Activated CD4-positive, alpha-beta T cell treated with anti-CD3 and anti-CD28 coated beads, Interleukin-2, amount 10 ng/mL, durations not matched to agents 24 days and 14 days (primary cell): ENCODE measurements around the gene IFITM2. TPM values are rescaled to one million over a fixed set of nuclear protein-coding genes. Genes with fewer than 3 reads are reported as not detected.
"Not testable (repeated sequence)": the region's sequence is repeated elsewhere in the genome, so short reads cannot be mapped to it uniquely, and the experiment has no call there.

ENCODE experiments used
- DNase-seq: peaks from one replicate; pipeline ENCODE4 v3.0.0; 2022
- H3K27ac Mint-ChIP-seq: one replicate; pipeline ENCODE4 v1.8.0; 2022; ENCODE audit warnings: mild to moderate bottlenecking, mixed read lengths
- H3K27me3 Mint-ChIP-seq: one replicate; pipeline ENCODE4 v1.8.0; 2022; ENCODE audit warnings: mixed read lengths
- H3K36me3 Mint-ChIP-seq: one replicate; pipeline ENCODE4 v1.8.0; 2022; ENCODE audit warnings: low read depth, mild to moderate bottlenecking, mixed read lengths
- H3K4me1 Mint-ChIP-seq: one replicate; pipeline ENCODE4 v1.8.0; 2021; ENCODE audit warnings: mixed read lengths
- H3K4me3 Mint-ChIP-seq: one replicate; pipeline ENCODE4 v1.8.0; 2022; ENCODE audit warnings: mild to moderate bottlenecking, moderate library complexity, mixed read lengths
- H3K9me3 Mint-ChIP-seq: one replicate; pipeline ENCODE4 v1.8.0; 2021; ENCODE audit warnings: mixed read lengths
- intact Hi-C: fragments of 100-400 bp; cut with micrococcal nuclease; formaldehyde crosslinking; loops from one replicate; pipeline ENCODE4 v1.15.1; 2023
- total RNA-seq: library from RNA; stranded (reverse); gene quantifications from 2 replicates; pipeline ENCODE4 v1.2.3, GENCODE V29; 2022

The IFITM2 gene
- total RNA-seq, 1 donor from 2014 or later: 659 TPM

DNA sequence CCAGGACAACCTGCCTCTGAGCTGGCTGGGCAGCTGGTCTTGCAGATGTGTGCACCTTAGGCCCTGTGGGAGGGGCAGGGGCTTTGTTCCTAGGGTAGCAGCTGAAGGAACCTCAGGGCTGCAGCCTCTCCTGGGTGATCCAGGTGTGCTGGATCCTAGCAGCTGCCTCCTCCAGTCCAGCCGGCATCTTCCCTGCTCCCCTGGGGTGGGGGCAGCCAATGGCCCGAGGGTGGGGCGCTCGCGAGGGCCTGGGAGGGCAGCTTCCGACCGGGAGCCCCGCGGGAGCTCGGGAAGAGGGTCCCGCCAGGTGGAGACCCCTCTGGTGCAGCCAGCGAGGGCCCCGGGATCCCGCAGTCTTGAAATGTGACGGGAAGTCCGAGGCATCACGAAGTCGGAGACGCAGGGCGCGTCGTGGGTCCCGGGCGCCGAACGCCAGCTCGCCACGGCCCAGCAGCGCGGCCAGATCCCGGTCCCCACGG, 7.9 kb downstream of the IFITM2 start:
- H3K27ac Mint-ChIP-seq: peak overlapping the region; percentile 98
- H3K36me3 Mint-ChIP-seq: peaks cover 48% of the 10 kb centered on the region
- no peak for DNase-seq
- no peaks in the 10 kb centered on the region for H3K27me3 Mint-ChIP-seq
- peak overlapping the region; percentile 96 for H3K4me3 Mint-ChIP-seq
- peaks cover 39% of the 10 kb centered on the region for H3K4me1 Mint-ChIP-seq
- no peaks in the 10 kb centered on the region for H3K9me3 Mint-ChIP-seq
- intact Hi-C loops: loop anchor here (2.0 kb wide), 1 partner anchor 135 kb away; the partner anchor contains the start of gene PTDSS2

DNA sequence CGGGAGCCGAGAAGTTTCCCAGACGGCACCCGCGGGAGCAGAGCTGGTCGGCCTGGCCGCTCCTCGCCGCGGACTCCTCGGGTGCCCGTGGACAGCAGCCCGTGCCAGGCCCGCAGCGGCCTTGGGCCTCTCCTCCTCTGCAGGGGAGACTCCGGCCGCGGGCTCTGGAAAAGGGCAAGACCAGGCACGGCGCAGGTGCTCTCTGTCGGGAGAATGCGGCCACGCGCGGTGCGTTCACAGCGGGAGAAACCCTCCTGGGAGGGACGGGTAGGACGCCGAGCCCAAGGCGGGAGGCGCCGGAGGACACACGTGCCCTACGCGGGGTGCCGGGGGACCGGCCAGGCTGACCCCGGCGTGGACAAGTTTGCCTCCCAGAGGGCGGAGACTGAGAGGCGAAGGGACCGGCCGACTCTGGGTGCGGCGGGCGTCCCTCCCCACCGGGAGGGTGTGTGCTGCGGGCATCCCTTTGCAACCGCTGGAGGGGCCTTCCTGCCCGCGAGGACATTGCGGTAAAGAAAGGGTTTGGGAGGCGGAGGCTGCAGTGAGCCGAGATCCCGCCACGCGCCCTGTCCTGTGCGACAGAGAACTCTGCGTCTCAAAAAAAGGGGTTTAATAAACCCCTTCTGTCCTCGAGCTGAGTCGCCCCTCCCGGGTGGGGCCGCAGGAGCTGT, 8.6 kb downstream of the IFITM2 start:
- peak; percentile 87 for DNase-seq
- Mint-ChIP-seq H3K27ac (peak overlapping the region; percentile 96), H3K4me3 (peak overlapping the region; percentile 95), H3K36me3 (peaks cover 49% of the 10 kb centered on the region), H3K4me1 (peaks cover 41% of the 10 kb centered on the region), H3K9me3 (no peaks in the 10 kb centered on the region), H3K27me3 (no peaks in the 10 kb centered on the region)
- intact Hi-C loops: no loop called here

DNA sequence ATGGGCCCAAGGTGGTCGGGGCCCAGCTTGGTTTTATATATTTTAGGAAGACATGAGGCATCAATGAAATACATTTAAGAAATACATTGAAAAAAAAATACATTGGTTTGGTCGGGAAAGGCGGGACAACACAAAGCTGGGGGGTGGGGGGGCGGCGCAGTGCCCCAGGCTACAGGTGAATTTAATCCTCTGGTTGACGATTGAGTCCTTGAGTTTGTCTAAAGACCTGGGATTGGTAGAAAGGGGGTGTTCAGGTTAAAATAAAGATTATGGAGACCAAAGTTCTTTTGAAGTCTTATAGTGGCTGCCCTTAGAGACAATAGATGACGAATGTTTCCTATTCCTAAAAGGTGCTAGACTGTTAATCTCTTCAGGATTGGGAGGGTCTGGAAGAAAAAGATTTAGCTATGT, 9.3 kb downstream of the IFITM2 start:
- H3K27me3 Mint-ChIP-seq: no peaks in the 10 kb centered on the region
- peaks cover 38% of the 10 kb centered on the region for H3K4me1 Mint-ChIP-seq
- intact Hi-C loops: no loop called here
- no peak for DNase-seq
- H3K36me3 Mint-ChIP-seq: peaks cover 49% of the 10 kb centered on the region
- H3K4me3 Mint-ChIP-seq: peak overlapping the region; percentile 95
- peak overlapping the region; percentile 96 for H3K27ac Mint-ChIP-seq
- no peaks in the 10 kb centered on the region for H3K9me3 Mint-ChIP-seq

DNA sequence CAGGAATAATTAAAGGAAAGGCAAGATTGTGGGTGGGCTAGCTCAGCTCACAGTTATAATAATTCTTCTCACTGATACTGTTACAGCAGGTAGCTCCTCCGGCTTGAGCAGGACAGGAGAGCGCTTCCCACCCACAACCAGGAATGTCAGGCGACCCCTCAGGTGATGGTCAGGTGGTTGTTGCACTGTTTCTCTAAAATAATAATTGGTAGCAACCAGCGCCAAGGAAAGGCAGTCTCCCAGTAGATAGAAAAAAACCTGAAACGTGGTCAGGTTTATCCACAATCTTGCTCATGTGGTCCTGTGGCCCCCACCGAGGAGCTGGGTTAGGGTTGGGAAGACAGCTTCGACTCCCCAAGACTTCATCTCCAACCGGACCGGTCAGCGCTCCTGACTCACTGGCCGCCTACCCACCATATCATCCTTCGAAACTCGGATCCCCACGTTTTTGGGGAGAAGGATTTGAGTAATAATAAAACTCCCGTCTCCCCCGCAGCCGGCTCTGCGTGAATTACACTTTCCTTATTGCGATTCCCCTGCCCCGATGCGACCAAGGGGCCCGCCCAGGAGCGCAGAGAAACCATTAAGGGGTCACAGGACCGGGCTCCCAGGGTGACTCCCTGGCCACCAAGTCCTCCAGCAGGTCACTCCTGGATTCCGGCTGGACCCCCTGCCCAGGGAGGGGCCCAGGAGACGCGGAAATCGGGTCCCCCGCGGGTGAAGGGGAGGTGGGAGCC, 10.2 kb downstream of the IFITM2 start:
- H3K4me3 Mint-ChIP-seq: peak overlapping the region; percentile 95
- H3K4me1 Mint-ChIP-seq: peaks cover 35% of the 10 kb centered on the region
- H3K9me3 Mint-ChIP-seq, intact Hi-C loops, H3K27me3 Mint-ChIP-seq: not testable (repeated sequence)
- peak; percentile 74 for DNase-seq
- peaks cover 48% of the 10 kb centered on the region for H3K36me3 Mint-ChIP-seq
- H3K27ac Mint-ChIP-seq: peak overlapping the region; percentile 96

GRCh38 chr11:318405-319120, 10.9 kb downstream of the IFITM2 start:
- H3K4me1 Mint-ChIP-seq: peaks cover 29% of the 10 kb centered on the region
- intact Hi-C loops, H3K27me3 Mint-ChIP-seq, H3K9me3 Mint-ChIP-seq, H3K27ac Mint-ChIP-seq: not testable (repeated sequence)
- peaks cover 45% of the 10 kb centered on the region for H3K36me3 Mint-ChIP-seq
- H3K4me3 Mint-ChIP-seq: peak overlapping the region; percentile 85
- peak; percentile 68 for DNase-seq

GRCh38 chr11:319121-319887, 11.7 kb downstream of the IFITM2 start:
- H3K9me3 Mint-ChIP-seq, intact Hi-C loops, H3K27me3 Mint-ChIP-seq: not testable (repeated sequence)
- Mint-ChIP-seq H3K36me3 (peaks cover 41% of the 10 kb centered on the region), H3K4me1 (peaks cover 32% of the 10 kb centered on the region), H3K27ac (peak overlapping the region; percentile 87), H3K4me3 (peak overlapping the region; percentile 85)
- peak; percentile 76 for DNase-seq

GRCh38 chr11:319888-320273, 12.3 kb downstream of the IFITM2 start:
- peak overlapping the region; percentile 87 for H3K27ac Mint-ChIP-seq
- intact Hi-C loops, H3K27me3 Mint-ChIP-seq, H3K9me3 Mint-ChIP-seq, DNase-seq: not testable (repeated sequence)
- H3K4me3 Mint-ChIP-seq: peak overlapping the region; percentile 85
- H3K36me3 Mint-ChIP-seq: peaks cover 35% of the 10 kb centered on the region
- peaks cover 38% of the 10 kb centered on the region for H3K4me1 Mint-ChIP-seq

- Mint-ChIP-seq H3K27ac (peak overlapping the region; percentile 38), H3K4me3 (no peak overlapping the region), H3K4me1 (peaks cover 47% of the 10 kb centered on the region), H3K36me3 (peaks cover 11% of the 10 kb centered on the region), H3K27me3 (no peaks in the 10 kb centered on the region), H3K9me3 (no peaks in the 10 kb centered on the region)
- DNase-seq: peak; percentile 58
- intact Hi-C loops: no loop called here
These were observed 16.5 kb downstream of the IFITM2 start for GRCh38 chr11:324156-324555.

DNA sequence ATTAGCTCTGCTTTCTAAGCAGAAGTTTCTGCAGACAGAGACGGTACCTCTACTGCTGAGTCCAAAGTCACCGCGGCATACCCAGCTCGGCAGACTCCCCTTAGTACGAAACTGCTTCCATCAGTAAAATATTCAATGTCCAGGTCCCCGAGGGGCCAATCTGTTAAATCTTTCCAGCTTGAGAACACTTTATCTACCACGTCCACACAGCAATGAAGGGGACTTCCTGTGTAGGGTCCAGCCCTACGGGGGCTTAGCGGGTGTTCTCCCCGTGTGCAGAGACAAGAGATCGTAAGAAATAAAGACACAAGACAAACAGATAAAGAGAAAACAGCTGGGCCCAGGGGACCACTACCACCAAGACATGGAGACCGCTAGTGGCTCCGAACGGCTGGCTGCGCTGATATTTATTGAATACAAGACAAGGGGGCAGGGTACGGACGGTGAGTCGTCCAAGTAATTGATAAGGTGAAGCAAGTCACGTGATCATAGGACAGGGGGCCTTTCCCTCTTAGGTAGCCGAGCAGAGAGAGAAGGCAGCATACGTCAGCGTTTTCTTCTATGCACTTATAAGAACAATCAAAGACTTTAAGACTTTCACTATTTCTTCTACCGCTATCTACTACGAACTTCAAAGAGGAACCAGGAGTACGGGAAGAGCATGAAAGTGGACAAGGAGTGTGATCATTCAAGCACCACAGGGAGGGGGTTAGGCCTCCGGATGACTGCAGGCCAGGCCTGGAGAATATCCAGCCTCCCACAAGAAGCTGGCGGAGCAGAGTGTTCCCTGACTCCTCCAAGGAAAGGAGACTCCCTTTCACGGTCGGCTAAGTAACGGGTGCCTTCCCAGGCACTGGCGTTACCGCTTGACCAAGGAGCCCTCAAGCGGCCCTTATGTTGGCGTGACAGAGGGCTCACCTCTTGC, 17.2 kb downstream of the IFITM2 start:
- DNase-seq: peak; percentile 56
- H3K4me3 Mint-ChIP-seq, intact Hi-C loops, H3K9me3 Mint-ChIP-seq, H3K36me3 Mint-ChIP-seq, H3K27me3 Mint-ChIP-seq: not testable (repeated sequence)
- Mint-ChIP-seq H3K4me1 (peaks cover 50% of the 10 kb centered on the region), H3K27ac (peak overlapping the region; percentile 38)

DNA sequence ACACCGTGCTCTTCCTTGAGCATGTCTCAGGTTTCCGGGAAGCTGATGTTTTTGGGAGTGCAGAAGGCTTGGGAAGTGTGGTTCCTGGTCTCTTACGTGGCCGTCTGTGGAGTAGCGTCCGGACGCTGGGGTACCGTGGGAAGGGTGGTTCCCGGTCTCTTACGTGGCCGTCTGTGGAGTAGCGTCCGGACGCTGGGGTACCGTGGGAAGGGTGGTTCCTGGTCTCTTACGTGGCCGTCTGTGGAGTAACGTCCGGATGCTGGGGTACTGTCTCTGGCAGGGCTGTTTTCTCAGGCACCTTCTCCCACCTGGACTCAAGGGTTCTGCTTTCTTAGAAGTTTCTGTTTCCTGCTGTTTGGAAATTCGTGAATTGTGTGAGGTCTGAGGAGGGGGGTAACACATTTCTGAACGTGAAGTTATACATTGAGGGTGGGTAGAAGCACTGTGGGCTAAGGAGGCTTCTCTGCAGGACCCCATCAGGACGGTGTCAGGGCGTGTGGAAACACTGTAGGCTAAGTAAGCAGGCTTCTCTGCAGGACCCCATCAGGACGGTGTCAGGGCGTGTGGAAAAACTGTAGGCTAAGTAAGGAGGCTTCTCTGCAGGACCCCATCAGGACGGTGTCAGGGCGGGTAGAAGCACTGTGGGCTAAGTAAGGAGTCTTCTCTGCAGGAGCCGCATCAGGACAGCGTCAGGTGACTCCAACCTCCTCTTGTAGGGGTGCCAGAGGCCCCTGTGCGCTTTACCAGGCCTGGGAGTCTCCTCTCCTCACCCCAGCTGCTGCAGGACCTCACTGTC, 18.4 kb downstream of the IFITM2 start:
- Mint-ChIP-seq H3K9me3 (no peaks in the 10 kb centered on the region), H3K36me3 (peaks cover 3% of the 10 kb centered on the region), H3K4me3 (peak overlapping the region; percentile 79), H3K27ac (peak overlapping the region; percentile 96), H3K4me1 (peaks cover 49% of the 10 kb centered on the region), H3K27me3 (no peaks in the 10 kb centered on the region)
- intact Hi-C loops: loop anchor here (2.0 kb wide), 1 partner anchor 13 kb away; no protein-coding TSS in a partner anchor
- no peak for DNase-seq

GRCh38 chr11:326592-326841, 18.9 kb downstream of the IFITM2 start:
- H3K27ac Mint-ChIP-seq: peak overlapping the region; percentile 96
- H3K27me3 Mint-ChIP-seq: no peaks in the 10 kb centered on the region
- no peaks in the 10 kb centered on the region for H3K9me3 Mint-ChIP-seq
- peaks cover 3% of the 10 kb centered on the region for H3K36me3 Mint-ChIP-seq
- peak overlapping the region; percentile 79 for H3K4me3 Mint-ChIP-seq
- peaks cover 53% of the 10 kb centered on the region for H3K4me1 Mint-ChIP-seq
- DNase-seq: no peak
- intact Hi-C loops: loop anchor here (2.0 kb wide), 1 partner anchor 14 kb away; no protein-coding TSS in a partner anchor
